GM23248 (cell line): ENCODE results near the gene CA12.

ENCODE experiments used
- EZH2 ChIP-seq: fragments of 200-600 bp; sonication (generic); IDR thresholded peaks from 2 replicates; pipeline ENCODE4 v1.6.1; 2018; ENCODE audit warnings: antibody characterized with exemption, mild to moderate bottlenecking; ENCODE audit not compliant: insufficient read depth, poor library complexity, severe bottlenecking
- EZH2phosphoT487 ChIP-seq: fragments of 200-600 bp; sonication (generic); IDR thresholded peaks from 2 replicates; pipeline ENCODE4 v1.6.1; 2018; ENCODE audit warnings: antibody characterized with exemption, moderate library complexity, mild to moderate bottlenecking, low read depth; ENCODE audit not compliant: insufficient read depth

GRCh38 chr15:63349156-63349555 lies 32.5 kb downstream of the CA12 start:
- TF ChIP-seq EZH2 (no peak), EZH2phosphoT487 (no peak)
